ENCODE measurements around the gene PLB1.

GRCh38 chr2:28588292-28588670 is 92.4 kb downstream of the PLB1 start:
- TF ChIP-seq POLR2AphosphoS5 (IDR thresholded peaks at IDR 0.05; ENCODE audit: borderline replicate concordance, low read depth, low read length) (no peak), EZH2 (IDR thresholded peaks at IDR 0.05) (no peak), FOXP2 (optimal IDR thresholded peaks at IDR 0.05; ENCODE audit: control extremely low read depth, extremely low read length, insufficient read depth) (no peak)
